Measurements from ENCODE around the gene CYP2F1.
A peak's percentile ranks its signal among the peaks of the same experiment; 100 is the strongest.
"Not testable (repeated sequence)": the region's sequence is repeated elsewhere in the genome, so short reads cannot be mapped to it uniquely, and the experiment has no call there.

The CYP2F1 gene, protein sequence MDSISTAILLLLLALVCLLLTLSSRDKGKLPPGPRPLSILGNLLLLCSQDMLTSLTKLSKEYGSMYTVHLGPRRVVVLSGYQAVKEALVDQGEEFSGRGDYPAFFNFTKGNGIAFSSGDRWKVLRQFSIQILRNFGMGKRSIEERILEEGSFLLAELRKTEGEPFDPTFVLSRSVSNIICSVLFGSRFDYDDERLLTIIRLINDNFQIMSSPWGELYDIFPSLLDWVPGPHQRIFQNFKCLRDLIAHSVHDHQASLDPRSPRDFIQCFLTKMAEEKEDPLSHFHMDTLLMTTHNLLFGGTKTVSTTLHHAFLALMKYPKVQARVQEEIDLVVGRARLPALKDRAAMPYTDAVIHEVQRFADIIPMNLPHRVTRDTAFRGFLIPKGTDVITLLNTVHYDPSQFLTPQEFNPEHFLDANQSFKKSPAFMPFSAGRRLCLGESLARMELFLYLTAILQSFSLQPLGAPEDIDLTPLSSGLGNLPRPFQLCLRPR

DNA sequence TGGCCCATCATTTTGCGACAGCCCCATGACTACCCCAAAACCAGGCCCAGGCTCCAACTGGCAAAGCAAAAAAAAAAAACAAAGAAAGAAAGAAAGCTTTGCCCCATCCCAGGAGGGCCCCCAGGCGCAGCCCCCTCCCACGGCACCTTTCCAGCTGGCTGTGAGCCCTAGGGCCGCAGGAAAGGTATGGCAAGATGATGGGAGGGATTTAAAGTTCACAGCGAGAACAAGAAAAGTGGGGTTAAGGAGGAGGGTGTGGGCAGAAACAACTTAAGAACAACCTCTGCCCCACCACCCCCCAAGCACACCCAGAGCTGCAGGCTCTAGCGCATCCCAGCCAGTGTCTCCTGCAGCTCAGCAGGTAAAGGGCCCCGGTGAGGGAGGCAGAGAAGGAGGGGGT, at the start of gene CYP2F1:
TSS of gene CYP2F1 (plus strand) at position 301 of the 400 bp plus-strand sequence. CDS start 1,757 bp downstream, outside the sequence.
- DNase-seq: no peak

DNA sequence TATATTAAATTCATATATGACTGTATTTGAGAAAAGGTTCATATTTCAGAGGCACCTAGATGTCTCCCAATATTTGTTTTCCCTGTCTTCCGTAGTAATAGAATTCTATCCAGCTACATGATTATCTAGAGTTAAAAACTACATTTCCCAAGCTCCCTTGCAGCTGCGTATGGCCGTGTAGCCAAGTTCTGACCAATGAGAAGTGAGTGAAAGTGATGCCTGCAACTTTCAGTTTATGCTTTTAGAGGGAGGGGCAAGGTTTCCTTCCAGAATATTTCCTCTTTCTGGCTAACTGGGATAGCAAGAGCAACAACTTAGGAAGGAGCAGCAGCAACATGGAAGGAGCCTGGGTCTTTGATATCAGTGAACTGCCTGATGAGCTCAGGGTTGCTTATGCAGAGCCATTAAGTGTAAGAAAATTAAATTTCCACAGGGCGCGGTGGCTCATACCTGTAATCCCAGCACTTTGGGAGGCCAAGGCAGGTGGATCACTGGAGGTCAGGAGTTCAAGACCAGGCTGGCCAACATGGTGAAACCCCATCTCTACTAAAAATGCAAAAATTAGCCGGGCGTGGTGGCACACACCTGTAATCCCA, 49.2 kb upstream of the CYP2F1 start:
- no peak for DNase-seq

DNA sequence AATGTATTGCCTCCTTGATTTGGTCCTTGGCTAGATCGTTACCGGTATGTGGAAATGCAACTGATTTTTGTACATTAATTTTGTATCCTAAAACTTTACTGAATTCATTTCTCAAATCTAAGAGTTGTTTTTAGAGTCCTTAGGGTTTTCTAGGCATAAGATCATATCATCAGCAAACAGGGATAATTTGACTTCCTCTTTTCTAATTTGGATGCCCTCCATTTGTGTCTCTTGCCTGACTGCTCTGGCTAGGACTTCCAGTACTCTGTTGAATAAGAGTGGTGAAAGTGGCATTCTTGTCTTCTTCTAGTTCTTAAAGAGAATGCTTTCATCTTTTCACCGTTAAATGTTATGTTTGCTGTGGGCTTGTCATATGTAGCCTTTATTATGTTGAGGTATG, 37.9 kb upstream of the CYP2F1 start:
- DNase-seq: no peak

DNA sequence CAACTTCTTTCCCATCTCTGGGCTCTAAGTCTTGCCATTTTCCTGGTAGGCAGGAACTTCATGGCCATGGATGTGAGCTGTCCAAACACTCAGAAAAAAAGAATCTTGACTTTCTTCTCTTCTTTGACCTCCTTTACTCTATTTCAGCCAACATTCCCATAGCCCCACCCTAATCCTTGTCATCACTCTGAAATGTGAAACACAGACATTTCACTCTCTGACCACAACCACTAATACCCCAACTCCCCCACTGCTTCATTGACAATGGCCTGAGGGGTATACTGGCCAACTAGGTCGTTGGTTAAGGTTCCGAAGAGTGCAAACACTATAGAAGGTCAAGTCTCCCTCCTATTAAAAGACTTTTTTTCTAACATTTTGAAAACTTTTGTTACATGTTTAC, 30.7 kb upstream of the CYP2F1 start:
- DNase-seq: no peak

DNA sequence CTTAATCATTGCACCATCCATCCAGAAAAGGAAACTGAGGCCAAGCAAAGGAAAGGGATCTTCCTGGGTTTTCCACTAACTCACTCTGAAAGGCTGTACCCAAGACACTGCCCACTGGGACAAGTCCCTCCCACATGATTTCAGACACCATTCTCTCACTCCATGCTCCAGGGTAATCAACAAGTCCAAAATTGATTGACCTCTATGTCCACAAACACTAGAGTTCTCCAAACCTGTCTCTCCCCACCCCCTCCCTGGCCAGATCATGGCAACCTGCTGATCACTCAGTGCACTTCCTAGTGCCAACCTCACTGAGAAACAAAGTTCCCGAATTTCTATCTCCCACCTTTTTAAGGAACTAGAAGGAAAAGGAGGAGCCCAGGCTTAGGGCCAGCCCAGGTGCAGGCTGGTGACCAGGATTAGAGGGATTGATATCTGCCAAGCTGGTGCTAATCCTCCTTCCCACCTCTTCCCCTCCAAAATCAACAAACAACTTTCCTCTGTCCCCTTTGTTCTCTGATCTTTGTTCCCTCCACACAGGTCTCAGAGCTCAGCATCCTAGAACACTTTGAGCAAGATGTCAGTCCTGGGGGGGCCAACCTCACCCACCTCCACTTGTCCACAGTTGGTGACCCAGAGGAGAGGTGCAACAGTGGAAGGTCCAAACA, 28.4 kb upstream of the CYP2F1 start:
- DNase-seq: no peak

DNA sequence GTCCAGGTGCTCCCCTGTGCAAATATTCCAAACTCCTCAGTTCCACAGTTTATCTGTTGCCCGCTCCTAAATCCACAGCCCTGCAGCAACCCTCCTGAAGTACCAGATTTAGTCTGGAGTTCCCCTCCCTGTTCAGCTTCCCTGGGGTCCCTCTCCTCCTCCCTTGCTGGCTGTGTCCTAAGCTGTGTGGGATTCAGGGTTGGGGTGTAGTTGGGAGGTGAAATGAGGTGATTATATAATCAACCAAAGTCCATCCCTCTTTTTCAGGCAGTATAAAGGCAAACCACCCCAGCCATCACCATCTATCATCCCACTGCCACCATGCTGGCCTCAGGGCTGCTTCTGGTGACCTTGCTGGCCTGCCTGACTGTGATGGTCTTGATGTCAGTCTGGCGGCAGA, 26.1 kb upstream of the CYP2F1 start, which contains the start of gene CYP2A13:
TSS of gene CYP2A13 (plus strand) at position 301 of the 400 bp plus-strand sequence. CDS start at position 322, 21 bp downstream.
- no peak for DNase-seq

DNA sequence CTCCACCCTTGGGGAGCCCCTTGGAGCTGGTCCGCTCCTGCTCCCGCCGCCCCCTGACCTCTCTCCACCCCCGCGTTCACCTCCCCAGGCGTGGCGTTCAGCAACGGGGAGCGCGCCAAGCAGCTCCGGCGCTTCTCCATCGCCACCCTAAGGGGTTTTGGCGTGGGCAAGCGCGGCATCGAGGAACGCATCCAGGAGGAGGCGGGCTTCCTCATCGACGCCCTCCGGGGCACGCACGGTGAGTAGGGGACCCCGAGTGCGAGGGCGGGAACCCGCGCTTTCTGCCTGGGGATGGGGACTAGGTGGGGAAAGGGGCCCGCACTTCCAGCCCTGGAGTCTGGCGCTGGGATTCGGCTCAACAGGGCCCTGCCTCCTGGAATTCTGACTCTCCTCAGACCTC, 24.3 kb upstream of the CYP2F1 start:
- no peak for DNase-seq

DNA sequence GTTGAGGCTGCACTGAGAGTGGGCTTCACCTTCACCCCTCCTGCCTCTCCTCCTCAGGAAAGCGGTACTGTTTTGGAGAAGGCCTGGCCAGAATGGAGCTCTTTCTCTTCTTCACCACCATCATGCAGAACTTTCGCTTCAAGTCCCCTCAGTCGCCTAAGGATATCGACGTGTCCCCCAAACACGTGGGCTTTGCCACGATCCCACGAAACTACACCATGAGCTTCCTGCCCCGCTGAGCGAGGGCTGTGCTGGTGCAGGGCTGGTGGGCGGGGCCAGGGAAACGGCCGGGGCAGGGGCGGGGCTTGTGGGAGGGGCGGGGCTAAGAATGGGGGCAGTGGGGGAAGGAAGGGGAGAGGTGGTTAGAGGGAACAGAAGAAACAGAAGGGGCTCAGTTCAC, 18.5 kb upstream of the CYP2F1 start:
- DNase-seq: no peak

DNA sequence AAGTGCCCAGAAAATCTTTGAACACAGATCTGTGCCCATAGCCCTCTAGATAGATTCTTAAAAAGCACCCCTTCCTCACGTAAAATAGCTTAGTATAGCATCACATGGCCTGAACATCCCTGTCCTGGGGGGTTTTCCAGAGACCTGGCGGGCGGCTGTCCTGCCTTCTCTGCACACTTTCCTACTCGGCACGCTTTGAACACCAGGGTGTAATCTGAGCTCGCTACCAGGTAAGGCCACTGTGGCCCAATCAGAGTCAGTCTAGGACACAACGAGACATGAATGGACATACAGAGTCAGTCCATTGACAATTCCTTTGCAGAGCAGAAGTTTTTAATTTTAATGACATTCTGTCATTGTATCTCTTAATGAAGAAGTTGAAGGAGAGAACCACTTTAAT, 17.9 kb upstream of the CYP2F1 start:
- DNase-seq: no peak

DNA sequence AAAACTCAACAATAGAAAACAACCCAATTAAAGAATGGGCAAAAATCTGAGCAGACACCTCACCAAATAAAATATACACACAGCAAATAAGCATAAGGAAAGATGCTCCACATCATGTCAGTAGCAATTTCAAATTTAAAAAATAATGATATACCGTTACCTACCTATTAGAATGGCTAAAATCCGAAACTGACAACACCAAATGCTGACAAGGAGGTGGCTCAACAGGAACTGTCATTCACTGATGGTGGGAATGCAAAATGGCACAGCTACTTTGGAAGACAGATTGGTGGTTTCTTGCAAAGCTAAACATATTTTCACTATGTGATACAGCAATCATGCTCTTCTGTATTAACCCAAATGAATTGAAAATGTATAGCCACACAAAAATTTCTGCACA, 16.9 kb upstream of the CYP2F1 start:
- DNase-seq: no peak

DNA sequence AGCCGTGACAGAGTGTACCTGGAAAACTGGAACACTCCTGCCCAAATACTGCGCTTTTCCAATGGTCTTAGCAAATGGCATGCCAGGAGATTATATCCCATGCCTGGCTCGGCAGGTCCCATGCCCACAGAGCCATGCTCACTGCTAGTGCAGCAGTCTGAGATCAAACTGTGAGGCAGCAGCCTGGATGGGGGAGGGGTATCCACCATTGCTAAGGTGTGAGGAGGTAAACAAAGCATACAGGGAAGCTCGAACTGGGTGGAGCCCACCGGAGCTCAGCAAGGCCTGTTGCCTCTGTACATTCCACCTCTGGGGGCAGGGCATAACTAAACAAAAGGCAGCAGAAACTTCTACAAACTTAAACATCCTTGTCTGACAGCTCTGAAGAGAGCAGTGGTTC, 15.5 kb upstream of the CYP2F1 start:
- no peak for DNase-seq

DNA sequence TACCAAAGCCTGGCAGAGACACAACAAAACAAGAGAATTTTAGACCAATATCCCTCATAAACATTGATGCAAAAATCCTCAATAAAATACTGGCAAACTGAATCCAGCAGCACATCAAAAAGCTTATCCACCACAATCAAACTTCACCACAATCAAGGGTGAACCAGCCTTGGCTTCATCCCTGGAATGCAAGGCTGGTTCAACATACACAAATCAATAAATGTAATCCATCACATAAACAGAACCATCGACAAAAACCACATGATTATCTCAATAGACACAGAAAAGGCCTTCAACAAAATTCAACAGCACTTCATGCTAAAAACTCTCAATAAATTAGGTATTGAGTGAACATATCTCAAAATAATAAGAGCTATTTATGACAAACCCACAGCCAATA, 12.0 kb upstream of the CYP2F1 start:
- not testable (repeated sequence) for DNase-seq

DNA sequence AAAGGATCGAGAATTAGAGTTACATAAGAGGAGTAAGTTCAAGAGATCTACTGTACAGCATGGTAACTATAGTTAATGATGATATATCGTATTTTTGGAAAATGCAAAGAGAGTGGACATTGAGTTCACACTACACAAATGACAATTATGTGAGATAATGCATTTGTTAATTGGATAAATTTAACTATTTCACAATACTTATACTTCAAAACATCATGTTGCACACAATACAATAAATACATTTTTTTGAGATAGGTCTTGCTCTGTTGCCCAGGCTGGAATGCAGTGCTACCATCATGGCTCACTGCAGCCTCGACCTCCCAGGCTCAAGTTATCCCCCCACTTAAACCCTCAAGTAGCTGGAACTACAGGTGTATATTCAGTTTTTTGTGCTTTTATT, 8.1 kb upstream of the CYP2F1 start:
- DNase-seq: no peak

DNA sequence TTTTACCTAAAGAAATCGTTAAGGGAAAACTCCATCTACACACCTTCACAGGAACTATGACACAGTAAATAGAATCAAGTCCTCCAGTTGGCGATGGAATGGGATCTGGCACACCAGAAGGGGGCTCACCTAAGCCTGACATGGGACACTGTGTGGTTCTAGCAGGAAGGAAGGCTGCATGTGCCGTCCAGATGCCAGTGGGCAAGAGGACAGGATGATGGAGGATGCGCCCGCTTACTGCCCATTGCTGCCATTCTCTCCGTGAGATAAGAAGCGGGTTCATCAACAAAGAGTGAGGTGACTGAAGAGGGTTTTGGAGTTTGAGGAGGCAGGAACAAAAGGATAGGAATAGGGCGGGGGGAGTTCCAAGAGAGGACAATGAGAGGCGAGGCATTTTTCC, 2.9 kb upstream of the CYP2F1 start:
- DNase-seq: no peak

DNA sequence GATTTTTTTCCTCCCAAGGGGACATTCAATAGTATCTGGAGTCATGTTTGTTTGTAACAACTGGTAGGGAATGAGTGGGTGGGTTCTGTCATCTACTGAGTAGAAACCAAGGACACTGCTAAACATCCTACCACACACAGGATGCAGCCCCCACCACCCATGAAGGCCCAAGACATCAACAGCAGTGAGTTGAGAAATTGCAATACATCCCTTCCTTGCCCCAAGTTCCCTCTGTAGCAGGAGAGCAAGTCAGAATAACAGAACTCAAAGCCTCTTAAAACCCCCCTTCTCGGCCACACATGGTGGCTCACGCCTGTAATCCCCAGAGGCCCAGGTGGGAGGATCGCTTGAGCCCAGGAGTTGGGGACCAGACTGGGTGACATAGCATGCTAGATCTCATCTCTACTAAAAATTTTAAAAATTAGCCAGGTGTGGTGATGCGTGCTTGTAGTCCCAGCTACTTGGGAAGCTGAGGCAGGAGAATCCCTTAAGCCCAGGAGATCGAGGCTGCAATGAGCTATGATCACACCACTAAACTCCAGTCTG, 2.4 kb upstream of the CYP2F1 start:
- no peak for DNase-seq

DNA sequence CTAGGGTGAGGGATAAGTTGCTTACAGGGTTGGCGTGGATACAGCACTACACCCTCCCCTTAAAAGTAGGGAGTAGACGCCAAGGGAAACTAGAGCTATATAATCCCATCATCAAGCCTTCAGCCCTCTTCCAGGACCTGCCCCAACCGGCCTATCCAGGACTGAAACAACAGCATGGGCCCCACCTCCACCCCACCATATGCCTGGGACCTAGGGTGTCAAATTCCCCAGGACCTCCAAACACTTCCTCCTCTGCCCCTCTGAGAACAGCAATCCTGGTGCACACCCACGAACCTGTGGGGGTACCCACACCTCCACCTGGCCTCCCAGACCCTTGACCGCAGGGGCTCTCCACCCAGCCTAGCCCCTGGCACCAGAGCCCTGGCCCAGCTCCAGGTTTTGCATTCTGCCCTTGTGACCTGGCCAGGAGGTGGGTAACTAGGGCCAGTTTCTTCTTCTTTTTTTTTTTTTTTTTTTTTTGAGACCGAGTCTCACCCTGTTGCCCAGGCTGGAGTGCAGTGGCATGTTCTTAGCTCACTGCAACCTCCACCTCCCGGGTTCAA, 1.4 kb upstream of the CYP2F1 start:
- no peak for DNase-seq

DNA sequence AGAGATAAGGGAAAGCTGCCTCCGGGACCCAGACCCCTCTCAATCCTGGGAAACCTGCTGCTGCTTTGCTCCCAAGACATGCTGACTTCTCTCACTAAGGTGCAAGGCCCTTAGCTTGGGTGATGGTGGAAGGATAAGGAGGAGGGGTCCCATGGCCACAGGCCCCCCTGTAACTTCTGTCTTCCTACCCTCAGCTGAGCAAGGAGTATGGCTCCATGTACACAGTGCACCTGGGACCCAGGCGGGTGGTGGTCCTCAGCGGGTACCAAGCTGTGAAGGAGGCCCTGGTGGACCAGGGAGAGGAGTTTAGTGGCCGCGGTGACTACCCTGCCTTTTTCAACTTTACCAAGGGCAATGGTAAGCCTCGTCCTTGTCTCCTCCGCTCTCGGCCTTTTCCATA, 2.0 kb downstream of the CYP2F1 start:
- no peak for DNase-seq

DNA sequence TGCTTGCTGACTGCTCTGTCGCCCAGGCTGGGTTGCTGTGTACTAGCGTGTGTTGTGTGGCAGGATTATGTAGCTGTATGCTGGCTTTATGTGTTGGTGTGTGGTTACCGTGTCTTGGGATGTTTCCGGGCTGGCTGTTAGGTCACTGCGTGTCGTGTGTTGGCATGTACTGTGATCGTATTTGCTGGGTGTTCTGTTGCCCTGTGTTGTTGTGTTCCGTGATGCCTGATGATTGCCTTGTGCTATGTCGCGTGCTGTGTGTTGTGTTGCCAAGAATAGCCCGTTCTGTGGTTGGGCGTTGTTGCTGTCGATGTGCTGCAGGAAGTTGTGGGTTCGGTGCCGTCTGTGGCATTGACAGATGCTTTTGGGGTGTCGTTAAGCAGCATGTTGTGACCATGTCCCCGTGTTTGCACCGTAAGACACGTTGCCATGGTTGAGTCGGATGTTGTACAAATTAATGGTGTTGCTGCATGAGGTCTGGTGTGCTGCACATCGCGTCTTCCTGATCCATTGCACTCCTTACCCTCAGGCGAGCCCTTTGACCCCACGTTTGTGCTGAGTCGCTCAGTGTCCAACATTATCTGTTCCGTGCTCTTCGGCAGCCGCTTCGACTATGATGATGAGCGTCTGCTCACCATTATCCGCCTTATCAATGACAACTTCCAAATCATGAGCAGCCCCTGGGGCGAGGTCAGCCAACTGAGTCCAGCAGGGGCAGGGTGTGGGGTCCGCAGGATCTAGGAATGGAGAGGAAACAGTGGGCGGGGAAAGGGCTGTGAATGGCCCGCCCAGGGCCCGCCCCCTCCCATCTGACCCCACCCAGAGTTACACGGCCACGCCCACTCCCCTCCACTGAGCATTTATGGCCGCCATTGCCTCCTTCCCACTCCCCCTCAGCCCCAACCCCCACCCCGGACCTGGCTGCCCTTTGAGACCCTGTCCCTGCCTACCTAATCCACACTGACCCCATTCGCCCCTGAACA, 7.0 kb downstream of the CYP2F1 start:
- peak; percentile 60 for DNase-seq

DNA sequence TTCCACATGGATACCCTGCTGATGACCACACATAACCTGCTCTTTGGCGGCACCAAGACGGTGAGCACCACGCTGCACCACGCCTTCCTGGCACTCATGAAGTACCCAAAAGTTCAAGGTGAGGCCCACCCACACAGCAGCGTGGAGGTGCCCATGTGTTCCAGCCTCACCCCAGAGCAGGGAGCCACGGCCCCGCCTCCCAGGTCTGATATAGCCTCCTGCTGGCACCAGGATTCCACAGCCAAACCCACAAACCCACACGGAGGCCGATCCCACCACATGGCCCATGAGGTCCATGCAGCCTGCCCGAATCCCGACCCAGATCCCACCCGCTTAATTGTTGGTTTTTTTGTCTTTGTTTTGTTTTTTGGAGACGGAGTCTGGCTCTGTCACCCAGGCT, 8.6 kb downstream of the CYP2F1 start:
- DNase-seq: not testable (repeated sequence)

DNA sequence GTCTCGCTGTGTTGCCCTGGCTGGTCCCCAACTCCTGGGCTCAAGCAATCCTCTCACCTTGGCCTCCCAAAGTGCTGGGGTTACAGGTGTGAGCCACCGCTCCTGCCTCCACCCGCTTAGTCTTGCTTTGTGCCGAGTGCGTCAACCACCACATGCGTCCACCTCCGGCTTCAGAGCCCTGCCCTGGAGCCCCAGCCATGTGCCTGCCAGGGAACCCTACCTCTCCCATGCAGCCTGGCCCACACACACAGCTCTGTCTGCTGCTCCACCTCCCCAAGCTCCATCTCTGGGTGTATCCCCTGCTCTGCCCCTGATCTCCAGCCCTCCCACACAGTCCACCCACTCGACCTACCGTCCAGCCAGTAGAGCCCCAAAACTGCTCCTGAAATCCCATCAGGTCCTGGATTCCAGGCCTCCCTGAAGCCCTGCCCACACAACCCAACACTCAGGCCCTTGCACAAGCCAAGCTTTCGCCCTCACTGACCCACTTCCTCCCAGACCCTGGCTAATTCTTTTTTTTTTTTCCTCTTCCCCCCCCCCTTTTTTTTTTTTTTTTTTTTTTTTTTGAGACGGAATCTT, 9.6 kb downstream of the CYP2F1 start:
- no peak for DNase-seq

DNA sequence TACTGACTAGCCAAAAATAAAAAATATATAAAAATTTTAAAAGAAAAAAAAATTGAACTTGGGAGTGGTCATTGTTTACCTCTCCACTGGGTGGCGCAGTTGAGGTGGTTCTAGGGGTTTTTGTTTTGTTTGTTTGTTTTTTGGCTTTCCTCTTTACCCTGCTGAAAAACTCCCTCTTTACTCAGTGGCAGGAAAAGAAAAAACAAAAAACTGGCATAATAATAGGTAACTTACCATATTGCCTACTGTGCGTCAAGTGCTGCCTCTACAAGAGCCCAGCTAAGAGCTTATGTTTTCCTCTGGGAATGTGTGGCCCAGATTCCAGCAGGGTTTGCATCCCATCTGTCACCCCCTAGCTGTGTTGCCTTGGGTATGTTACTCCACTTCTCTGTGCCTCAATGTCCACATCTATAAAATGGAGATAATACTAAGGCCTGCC, 12.6 kb downstream of the CYP2F1 start:
- not testable (repeated sequence) for DNase-seq

Data from GDM1 (cell line).